ENCODE results near the gene DAGLA.

Gene DAGLA

DNA sequence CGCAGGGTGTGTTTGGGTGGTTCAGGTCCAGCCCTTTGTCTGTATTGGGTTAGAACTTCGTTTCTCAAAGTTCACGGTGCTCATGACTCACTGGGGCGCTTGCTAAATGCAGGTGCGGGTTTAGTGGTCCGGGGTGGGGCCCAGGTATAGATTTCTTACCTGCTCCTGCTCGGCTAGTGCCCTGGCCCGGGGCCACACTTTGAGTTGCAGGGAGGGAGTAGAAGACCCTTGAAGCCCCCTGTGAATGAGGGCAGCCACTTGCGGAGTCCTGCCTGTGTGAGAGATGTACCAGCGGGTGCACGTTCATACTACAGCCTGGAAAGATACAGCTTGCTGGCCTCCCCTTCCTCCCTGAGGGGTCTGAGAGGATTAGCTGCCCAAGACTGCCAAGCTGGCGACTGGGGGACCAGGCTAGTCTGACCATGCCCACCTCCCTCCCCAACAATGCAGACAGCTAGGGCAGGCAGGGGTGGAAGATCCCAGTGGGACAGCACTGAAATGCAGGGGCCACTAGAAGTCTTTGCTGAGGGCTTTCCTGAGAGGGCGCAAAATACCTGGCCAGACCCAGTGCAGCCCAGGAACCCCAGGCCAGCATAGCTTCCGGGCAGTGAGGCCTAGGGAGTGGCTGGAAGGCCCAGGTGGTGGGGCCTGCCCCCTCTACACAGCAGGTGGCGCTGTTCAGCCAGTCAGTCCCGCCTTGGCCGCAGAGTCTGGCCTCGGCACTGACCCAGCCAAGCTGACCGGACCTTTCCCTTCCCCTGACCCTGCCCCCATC, 67.2 kb downstream of the DAGLA start:
- no peak for DNase-seq (ENCODE audit: low read depth)

DNA sequence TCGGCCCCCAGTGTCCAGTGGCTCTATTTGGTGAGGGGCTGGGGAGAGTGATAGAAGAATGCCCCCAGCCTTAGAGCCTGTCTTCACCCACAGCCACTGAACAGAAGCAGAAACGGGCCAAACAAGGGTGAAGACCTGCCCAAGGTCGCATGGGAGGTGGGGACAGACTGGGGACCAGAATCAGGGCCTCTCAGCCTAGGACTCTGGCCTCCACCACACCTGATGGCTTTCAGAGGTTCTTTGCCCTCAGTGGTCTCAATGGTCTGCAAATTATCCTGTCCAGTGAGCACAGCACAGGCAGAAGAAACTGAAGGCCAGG, 67.7 kb downstream of the DAGLA start:
- no peak for DNase-seq (ENCODE audit: low read depth)

DNA sequence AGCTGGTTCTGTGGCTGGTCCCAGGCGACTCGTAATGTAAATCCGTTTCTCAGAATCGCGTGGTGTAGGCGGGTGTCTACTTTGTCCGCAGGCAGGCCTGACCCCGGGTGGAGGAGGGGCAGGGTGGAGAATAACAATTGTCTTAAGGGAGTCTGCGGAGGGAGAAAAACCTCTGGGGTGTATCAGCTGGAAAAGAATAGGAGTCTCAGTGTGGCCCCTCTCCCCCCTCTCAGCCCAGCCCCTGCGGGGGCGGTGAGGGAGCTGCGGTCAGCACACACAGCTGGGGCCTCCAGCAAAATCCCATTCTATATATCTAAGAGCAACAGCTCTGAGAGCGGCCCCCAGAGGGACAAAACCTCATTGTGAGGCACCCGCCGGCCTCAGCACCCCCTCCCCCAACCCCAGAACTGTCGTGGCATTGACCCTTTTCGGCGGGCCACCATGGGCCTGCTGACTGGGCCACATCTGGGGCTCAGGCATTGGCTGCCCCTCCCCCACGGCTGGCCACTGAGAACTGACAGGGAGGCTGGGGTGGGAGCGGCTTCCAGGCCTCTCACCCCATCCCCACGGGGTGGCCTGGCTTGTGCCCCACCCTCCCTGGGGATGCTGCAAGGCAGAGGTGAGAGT, 69.5 kb downstream of the DAGLA start:
- DNase-seq (ENCODE audit: low read depth), result no peak

DNA sequence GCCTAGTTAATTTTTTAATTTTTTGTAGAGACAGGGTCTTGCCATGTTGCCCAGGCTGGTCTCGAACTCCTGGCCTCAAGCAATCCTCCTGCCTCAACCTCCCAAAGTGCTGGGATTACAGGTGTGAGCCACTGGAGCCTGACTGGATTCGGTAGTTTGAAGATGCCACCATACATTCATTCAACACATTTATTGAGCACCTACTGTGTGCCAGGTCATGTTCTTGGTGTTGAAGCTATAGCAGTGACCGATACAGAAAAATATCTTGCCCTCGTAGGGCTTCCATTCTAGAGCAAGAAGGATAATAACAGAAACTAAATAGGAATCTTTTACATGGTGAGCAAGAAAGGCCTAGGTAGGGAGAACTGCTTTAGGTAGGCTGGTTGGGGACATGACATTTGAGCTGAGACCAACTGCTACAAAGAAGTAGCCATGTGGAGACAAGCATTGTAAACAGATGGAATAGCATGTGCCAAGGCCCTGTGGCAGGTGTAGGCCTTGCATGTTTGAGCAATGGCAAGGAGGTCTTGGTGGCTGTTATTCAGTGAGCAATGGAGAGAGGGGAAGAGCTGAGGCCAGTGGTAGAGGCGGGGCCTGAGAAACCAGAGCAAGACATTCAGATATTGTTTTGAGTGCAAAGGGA, 70.6 kb downstream of the DAGLA start:
- DNase-seq (ENCODE audit: low read depth), result no peak

DNA sequence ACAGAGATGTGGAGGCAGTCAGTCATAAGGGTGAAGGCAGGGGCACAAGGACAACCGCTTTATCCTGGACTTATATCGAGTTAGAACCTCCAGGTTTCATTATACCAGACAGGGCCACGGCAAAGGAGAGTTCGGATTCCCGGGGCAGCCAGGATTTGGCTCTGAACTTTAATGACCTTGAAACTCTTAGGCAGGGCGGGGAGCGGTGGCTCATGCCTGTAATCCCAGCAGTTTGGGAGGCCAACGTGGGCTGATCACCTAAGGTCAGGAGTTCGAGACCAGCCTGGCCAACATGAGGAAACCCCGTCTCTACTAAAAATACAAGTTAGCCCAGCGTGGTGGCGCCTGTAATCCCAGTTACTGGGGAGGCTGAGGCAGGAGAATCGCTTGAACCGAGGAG, 71.2 kb downstream of the DAGLA start:
- DNase-seq (ENCODE audit: low read depth), result no peak

DNA sequence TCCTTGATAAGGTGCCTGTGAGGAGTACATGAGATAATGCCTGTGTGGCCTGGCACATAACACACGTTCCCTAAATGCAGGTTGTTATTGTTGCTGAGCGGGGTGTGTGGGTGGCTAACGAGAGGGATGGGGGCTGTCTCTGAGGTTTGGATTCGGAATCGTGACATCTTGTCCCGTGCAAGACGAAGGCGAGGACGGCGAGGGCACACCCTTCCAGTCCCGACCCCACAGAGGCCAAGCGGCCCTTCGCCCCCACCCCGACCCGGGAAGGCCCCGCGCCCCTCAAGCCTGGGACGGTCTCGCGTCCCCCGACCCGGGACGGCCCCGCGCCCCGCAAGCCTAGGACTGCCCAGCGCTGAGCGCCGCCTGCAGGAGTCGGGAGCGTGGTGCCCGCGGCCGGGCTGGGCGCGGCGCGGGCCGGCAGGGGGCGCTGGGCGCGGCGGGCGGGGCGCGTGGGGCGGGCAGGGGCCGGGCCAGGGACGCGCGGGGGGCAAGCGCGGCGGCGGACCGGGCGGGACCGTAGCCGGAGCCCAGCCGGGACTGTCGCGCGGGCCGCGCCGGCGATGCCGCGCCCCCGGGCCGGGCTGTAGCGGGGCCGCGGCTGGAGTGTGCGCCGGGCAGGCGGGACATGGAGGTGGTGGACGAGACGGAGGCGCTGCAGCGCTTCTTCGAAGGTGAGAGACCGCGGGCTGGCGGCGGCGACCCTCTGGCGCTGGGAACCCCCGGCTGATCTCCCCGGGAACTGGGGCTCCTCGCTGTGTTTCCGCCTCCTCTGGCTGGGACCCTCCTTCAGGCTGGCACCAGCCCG, 72.1 kb downstream of the DAGLA start, which contains the start of gene MYRF:
Gene MYRF (plus strand): TSS at position 520 of the 808 bp plus-strand sequence. CDS start 109 bp downstream, at position 629.
- no peak for DNase-seq (ENCODE audit: low read depth)

DNA sequence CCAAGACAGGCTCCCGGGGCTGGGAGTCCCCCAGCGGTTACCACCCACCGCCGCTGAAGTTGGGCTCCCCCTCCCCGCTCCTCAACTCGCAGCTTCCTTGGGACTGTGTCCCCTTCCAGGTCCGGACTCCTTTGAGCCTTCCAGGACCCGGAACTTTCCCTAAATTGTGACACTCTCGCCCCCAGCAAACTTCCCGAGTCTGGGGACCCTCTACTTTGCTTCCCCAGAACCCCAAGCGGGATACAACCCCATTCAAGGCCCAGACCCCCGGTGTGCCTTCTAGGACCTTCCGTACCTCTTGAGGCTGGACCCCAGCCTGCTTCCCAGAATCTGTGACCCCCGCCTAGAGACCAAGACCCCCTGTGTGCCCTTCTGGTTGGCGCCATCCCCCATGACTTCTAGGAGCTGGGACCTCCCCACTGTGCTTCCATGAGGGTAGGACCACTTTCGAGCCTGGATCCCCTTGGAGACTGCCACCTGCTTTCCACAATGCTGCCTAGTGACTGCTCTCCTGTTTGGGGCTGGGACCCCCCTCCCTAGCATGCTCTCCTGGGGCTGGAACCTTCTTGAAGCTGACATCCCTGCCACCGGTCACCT, 72.8 kb downstream of the DAGLA start:
- DNase-seq (ENCODE audit: low read depth), result no peak

DNA sequence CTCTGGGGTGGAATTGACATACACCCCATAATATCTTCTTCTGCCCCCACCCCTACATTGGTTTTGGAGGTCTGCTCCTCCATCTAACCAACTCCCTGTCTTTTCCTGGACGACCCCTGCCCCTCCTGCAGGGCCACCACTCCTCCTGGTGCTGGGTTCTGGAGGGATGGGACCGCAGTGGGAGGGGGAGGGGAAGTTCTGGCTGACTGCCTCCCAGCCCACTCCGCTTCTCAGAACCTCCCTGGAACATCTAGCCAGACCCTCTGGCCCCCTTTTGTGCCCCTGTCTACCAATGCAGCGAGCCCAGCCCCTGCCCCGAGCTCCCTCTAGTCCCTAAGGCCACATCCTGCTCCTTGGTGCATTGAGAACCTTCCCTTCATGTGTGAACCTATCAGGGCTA, 73.5 kb downstream of the DAGLA start:
- DNase-seq (ENCODE audit: low read depth), result no peak

DNA sequence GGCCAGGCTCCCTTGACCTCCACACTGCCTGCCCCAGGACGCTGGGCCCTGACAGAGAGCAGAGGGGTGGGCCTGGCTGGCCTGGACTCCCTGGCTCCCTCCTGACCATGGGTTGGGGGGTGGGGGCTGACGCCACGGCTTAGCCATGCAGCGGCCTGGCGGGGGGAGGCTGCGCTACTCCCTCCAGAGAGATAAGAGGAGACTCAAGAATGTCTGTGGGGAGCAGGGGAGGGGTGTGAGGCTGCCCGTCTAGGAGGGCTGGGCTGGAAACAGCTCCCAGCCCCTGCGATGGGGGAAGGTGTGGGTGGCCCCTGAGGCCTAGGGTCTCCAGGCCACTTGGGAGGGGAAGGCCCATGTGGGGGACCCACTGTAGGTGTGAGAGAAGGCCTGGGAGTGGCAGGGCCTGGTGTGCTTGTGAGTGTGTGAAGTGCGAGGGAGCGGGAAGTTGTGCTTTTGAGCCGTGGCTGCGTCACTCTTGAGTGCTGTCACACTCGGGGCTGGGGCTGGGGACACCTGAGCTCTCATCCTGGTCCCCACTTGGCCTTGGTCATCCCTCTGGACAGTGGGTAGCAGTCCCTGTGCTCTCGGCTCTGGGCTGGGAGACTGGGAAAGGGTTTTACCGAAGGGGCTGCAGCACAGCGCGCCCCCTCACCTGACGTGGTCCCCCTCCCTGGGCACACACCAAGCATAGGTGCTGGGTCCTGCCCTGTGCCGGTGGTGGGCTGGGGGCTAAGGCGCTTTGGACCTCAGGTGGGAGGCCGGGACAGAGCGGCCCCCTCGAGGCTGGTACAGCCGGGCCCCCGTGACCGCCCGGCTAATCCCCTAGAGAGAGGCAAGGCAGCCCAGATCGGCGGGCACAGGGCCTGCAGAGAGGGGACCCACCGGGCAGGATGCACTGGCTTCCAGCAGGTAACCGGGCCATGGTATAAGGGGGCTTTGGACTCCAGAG, 74.6 kb downstream of the DAGLA start:
- no peak for DNase-seq (ENCODE audit: low read depth)

DNA sequence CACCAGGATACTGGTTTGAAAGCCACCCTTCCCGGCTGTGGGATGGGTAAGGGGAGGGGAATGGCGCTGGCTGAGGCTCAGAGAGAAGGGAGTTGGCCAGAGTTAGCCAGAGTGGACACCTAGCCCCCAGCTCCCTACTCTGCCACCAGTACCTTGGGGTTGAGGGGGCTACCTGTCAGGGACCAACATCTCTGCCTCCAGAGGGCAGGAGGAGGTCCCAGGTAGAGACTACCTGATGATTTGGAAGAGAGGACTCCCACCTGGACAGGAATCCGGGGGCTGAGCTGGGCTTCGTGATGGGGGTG, 75.9 kb downstream of the DAGLA start:
- DNase-seq (ENCODE audit: low read depth), result no peak

DNA sequence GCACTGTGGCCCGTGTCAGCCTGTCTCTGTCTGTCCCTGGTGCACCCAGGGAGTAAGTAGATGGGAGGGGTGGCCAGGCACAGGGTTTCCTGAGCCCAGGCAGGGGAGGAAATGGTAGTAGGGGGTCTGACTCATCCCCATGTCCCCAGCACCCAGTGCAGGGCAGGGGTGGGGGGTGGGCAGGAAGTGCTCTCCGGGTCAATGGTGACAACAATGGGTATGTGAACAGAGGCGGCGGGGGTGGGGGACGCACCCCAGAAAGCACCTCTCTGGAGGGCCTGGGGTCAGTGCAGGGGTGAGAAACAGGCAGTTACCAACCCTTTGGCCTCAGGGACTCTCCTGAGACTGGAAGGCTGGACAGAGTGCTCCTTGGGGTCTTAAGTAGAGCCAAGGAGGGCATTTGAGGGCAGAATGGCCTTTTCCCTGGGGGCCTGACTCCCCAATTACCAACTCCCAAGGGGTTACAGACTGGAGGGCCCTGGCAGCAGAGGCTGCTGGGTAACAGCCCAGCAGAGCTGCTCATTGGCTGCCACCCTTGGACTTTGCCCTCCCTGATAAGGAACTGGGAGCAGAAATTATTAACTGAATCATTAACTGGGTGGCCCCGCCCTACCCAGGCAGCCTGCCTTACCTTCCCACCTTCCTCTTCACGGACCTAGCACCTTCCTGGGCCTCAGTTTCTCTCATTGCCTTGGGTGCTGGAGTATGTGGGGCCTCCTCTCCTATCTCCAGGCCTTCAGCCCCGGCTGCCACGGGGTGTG, 76.4 kb downstream of the DAGLA start:
- DNase-seq (ENCODE audit: low read depth), result no peak

DNA sequence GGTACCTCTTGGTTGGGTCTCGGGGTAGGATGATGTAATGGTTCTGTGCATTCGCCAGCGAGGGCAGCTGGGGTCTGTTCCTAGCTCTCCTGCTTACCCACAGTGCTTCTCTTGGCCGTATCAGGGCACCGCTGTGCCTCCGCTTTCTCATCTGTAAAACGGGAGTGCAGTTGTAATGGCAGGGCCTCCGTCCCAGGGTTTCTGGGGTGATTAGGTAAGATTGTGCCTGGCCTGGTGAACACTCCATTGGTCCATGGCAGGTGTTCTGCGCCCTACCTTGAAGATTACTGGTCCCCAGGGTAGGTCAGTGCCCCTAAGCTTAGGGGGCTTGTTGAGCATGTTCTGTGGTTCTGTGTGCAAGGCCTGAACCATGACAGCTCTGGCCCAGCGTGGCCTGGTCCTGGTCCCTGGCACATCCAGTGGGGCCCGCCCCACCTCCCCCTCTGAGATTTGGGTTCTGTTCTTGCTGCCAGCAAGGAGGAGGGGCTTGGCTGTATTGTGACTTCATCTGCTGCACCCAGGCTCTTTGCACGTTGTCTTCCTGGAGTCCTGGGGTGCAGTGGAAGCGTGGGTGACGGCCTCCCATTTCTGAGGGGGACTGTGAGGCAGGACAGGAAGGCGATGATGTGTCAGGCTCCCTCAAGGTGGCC, 77.1 kb downstream of the DAGLA start:
- no peak for DNase-seq (ENCODE audit: low read depth)

DNA sequence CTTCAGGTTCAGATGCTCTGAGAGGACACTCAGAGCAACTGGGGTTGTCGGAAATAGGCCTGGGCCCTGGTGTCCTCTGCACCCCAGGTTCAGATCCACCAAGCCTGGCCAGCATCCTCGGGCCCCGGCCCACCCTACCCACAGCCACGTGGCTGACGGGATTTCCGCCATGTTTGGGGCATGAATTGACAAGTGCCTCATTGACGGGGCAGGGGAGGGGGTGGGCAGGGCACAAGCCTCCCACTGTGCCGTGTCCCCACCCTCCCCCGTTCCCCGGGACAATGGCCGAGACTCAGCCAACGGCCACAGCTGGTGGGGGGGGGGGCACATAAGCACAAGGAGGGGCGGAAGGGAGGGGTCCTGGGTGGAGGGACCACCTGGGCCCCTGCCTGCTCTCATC, 80.8 kb downstream of the DAGLA start:
- no peak for DNase-seq (ENCODE audit: low read depth)

DNA sequence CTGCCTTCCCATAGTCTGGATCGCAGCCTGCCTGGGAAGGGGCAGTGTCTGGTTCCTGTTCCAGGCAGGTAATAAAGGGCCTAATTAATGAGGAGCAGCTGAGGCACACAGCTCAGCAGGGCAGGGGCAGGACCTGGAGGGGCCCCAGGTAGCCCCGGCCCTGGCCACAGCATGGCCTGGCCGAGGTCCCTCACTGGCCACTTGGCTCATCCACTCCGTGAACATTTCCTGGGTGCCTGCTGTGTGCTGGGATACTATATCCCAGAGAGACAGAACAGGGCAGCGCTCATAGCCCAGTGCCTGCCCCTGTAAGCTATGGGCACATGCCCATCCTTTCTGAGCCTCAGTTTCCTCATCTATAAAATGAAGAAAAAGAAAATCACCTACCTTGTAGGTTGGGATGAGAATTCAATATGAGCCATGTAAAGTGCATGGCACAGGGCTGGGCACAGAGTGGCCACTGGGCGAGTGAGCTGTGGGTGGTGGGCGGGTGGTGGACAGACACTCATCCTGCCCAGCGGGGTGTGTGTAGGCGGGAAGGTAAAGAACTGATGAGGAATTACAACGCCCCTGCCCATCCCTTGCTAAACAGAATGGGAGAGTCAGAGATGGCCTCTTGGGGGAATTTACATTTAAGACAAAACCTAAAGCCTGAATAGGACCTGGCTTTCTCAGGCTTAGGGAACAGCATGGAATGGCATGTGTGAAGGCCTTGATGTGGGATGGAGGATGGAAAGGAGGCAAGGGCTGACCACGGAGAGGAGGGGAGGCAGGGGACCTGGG, 81.4 kb downstream of the DAGLA start:
- DNase-seq (ENCODE audit: low read depth), result no peak

DNA sequence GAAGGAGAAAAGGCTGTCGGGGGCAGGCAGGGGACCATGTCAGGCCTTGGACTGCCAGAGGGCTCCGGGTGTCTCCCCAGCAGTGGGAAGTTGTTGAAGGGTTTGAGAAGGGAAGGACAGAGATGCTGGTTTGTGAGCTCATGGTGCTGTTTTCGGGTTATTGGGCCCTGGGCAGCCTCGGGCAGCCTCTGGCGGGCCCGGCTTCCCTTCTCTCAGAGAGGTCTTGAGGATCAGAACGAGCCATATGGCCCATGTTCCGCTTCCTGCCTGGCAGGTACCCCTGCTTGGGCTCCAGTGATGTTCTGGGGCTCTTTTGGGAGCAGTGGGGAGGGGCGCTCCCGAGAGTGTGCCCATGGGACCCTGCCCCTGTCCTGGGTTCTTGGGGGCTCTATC, 82.0 kb downstream of the DAGLA start:
- DNase-seq (ENCODE audit: low read depth), result no peak

DNA sequence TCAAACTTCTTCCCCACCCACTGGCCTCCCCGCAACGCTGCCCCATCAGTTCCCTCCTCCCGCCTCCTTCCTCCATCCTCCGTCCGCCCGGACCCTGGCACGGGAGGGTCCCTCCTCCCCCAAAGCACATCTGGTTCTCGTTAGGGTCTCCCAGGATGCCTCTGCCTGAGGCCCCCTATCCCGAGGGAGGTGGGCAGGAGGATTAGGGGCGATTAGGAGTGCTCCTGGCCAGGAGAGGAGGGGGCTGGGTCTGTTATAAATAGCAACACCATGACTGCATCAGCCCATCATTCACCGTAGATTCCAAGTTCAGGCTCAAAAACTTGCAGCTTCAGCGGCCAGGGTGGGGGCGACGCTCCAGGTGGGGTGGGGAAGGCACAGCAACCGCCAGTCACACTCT, 82.6 kb downstream of the DAGLA start:
- DNase-seq (ENCODE audit: low read depth), result no peak

DNA sequence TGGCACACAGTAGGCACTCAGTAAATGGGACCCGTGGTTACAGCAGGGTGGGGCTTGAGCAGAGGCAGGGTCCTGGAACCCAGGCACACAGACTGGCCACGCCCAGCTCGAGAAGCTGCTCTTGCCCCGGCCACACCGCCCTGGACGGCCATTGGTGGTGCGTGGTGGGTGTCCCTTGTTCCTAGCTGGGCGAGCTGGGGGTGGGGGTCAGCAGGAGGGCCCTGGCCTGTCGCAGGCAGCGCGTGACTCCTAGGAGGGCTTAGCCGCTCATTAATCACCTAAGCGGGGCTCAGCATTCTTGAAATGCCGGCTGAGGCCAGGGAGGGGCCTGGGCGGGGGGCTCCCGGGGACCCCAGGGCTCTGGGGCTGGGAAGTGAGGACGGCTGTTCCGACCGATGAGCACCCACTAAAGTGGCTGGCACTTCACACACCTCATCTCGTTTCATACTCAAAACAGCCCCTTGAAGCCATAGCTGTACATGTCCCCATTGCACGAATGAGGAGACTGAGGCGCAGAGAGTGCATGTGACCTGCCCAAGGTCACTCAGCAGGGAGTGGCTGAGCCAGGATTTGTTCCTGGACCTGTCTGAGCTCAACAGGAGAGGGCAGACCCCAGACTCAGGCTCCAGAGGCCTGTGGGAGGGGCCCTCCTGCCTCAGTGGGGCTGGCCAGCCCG, 83.9 kb downstream of the DAGLA start:
- DNase-seq (ENCODE audit: low read depth), result no peak

DNA sequence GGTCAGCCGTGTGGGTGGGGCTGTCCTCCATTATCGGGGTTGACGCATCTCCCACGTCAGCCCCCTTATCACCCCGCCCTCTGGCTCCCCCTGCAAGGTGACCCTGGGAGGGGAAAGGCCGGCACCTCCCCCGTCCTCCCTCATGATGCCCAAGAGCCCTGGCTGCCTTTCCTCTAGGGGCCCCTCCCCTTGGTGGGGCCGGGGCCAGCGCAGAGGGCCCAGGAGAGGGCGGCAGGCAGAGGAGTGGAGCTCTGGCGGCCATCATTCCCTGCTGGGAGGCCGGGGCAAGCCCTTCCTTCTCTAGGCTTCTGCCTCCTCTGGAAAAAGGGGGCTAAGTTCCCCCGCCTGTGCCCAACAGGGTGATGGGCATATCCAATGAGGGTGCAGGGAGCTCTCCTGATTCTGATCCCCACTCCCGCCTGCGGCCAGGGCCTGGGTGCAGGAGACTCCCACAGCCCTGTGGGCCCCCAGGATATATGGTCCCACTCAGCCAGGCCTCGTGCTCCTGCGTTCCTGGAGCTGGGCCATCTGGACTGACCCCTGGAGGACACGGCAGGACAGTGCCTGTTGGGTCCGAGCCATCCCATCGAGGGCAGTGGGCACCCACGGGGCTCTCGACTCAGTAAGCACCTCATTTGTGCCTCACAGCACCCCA, 84.5 kb downstream of the DAGLA start:
- DNase-seq (ENCODE audit: low read depth), result no peak

Data from non-pigmented ciliary epithelial cell (primary cell).